Neural progenitor cell (in vitro differentiated cells): ENCODE data around the gene KCNN2.

Experiments
- CTCF ChIP-seq: fragments of 200-600 bp; sonication (generic); IDR thresholded peaks from 2 replicates; pipeline ENCODE4 v1.5.1; 2017; ENCODE audit warnings: antibody characterized with exemption, mild to moderate bottlenecking
- EZH2 ChIP-seq: fragments of 200-600 bp; sonication (generic); IDR thresholded peaks from 2 replicates; pipeline ENCODE4 v1.6.1; 2017; ENCODE audit warnings: antibody characterized with exemption, mild to moderate bottlenecking, moderate library complexity

- TF ChIP-seq CTCF: no peak
- TF ChIP-seq EZH2: no peak
Measured at GRCh38 chr5:114355086-114355830, 6.6 kb upstream of the KCNN2 start.
